HEK293 (cell line): ENCODE measurements around the gene RETREG2.

Experiments used
- CTCF ChIA-PET: fragments of 350-600 bp; formaldehyde crosslinking; extraction: SDS; loops from one replicate; lab custom pipeline; 2021; ENCODE audit warnings: antibody characterized with exemption; lab: Yijun Ruan, JAX
- POLR2A ChIA-PET: fragments of 300-600 bp; formaldehyde crosslinking; extraction: SDS; loops from one replicate; lab custom pipeline; 2020; ENCODE audit warnings: antibody characterized with exemption, inconsistent platforms; lab: Yijun Ruan, JAX
- H3K27ac ChIP-seq: fragments of 200-500 bp; sonication (Bioruptor generic); 2 replicates; pipeline ENCODE4 v1.5.1; 2014; ENCODE audit warnings: low read depth, low read length, control low read depth, inconsistent platforms; ENCODE audit errors: extremely low read depth
- H3K36me3 ChIP-seq, 2 experiments: fragments of 200-500 bp in 1 of 2; sonication (Bioruptor generic) in 1 of 2; 1 replicate in 1 of 2; 2 replicates in 1 of 2; pipeline ENCODE4 v1.5.1; 2014 to 2017; ENCODE audit warnings: inconsistent platforms in 2 of 2, low read length in 2 of 2; ENCODE audit not compliant: control insufficient read depth in 2 of 2, insufficient read depth in 1 of 2
- H3K4me1 ChIP-seq: fragments of 200-500 bp; sonication (Bioruptor generic); 2 replicates; pipeline ENCODE4 v1.5.1; 2014; ENCODE audit warnings: mild to moderate bottlenecking, low read length, inconsistent platforms; ENCODE audit not compliant: control insufficient read depth, insufficient read depth
- H3K4me3 ChIP-seq: 2 replicates; pipeline ENCODE4 v1.5.1; 2011; ENCODE audit warnings: low read depth, mild to moderate bottlenecking, control low read depth, low read length, moderate library complexity
- H3K9me3 ChIP-seq: fragments of 200-500 bp; sonication (Bioruptor generic); 2 replicates; pipeline ENCODE4 v1.5.1; 2014; ENCODE audit warnings: low read depth, low read length, inconsistent platforms; ENCODE audit not compliant: control insufficient read depth, insufficient read depth
- GLIS1 ChIP-seq: fragments of 450-650 bp; formaldehyde crosslinking; IDR thresholded peaks from 2 replicates; pipeline ENCODE4 v1.5.1; 2016; ENCODE audit warnings: missing biosample characterization, missing genetic modification characterization
- HOXC10 ChIP-seq: sonication (generic); formaldehyde crosslinking; IDR thresholded peaks from 2 replicates; pipeline ENCODE4 v1.8.1; 2023; ENCODE audit warnings: mild to moderate bottlenecking, missing genetic modification reagents
- MYNN ChIP-seq: fragments of 450-650 bp; formaldehyde crosslinking; IDR thresholded peaks from 2 replicates; pipeline ENCODE4 v1.5.1; 2016; ENCODE audit warnings: missing biosample characterization, missing genetic modification characterization, borderline replicate concordance
- SCRT2 ChIP-seq: fragments of 450-650 bp; formaldehyde crosslinking; IDR thresholded peaks from 2 replicates; pipeline ENCODE4 v1.5.1; 2016; ENCODE audit warnings: missing biosample characterization, missing genetic modification characterization
- SP7 ChIP-seq: fragments of 450-650 bp; formaldehyde crosslinking; IDR thresholded peaks from 2 replicates; pipeline ENCODE4 v1.5.1; 2016; ENCODE audit warnings: missing biosample characterization, missing genetic modification characterization
- ZBTB17 ChIP-seq: fragments of 450-650 bp; formaldehyde crosslinking; IDR thresholded peaks from 2 replicates; pipeline ENCODE4 v1.5.1; 2016; ENCODE audit warnings: missing biosample characterization, missing genetic modification characterization
- ZFP3 ChIP-seq: fragments of 450-650 bp; formaldehyde crosslinking; IDR thresholded peaks from 2 replicates; pipeline ENCODE4 v1.5.1; 2016; ENCODE audit warnings: low read depth, missing biosample characterization, missing genetic modification characterization
- ZFP41 ChIP-seq: fragments of 450-650 bp; formaldehyde crosslinking; IDR thresholded peaks from 2 replicates; pipeline ENCODE4 v1.5.1; 2016; ENCODE audit warnings: missing biosample characterization, missing genetic modification characterization, borderline replicate concordance
- ZNF10 ChIP-seq: fragments of 450-650 bp; formaldehyde crosslinking; IDR thresholded peaks from 2 replicates; pipeline ENCODE4 v1.5.1; 2017; ENCODE audit warnings: missing biosample characterization, missing genetic modification characterization
- ZNF175 ChIP-seq: fragments of 450-650 bp; formaldehyde crosslinking; IDR thresholded peaks from 2 replicates; pipeline ENCODE4 v1.5.1; 2016; ENCODE audit warnings: missing biosample characterization, missing genetic modification characterization
- ZNF366 ChIP-seq: fragments of 450-650 bp; formaldehyde crosslinking; conservative IDR thresholded peaks from 2 replicates; pipeline ENCODE4 v1.5.1; 2016; ENCODE audit warnings: missing biosample characterization, missing genetic modification characterization
- ZNF37A ChIP-seq: fragments of 450-650 bp; IDR thresholded peaks from 2 replicates; pipeline ENCODE4 v1.5.1; 2018; ENCODE audit warnings: missing biosample characterization, missing genetic modification characterization
- ZNF48 ChIP-seq: fragments of 450-650 bp; formaldehyde crosslinking; IDR thresholded peaks from 2 replicates; pipeline ENCODE4 v1.5.1; 2016; ENCODE audit warnings: missing biosample characterization, missing genetic modification characterization
- TF ChIP-seq, protein P1 (sequence below): fragments of 450-650 bp; formaldehyde crosslinking; IDR thresholded peaks from 2 replicates; pipeline ENCODE4 v1.5.1; 2017; ENCODE audit warnings: missing biosample characterization, missing genetic modification characterization
- TF ChIP-seq, protein P2 (sequence below): fragments of 450-650 bp; formaldehyde crosslinking; IDR thresholded peaks from 2 replicates; pipeline ENCODE4 v1.5.1; 2016; ENCODE audit warnings: missing biosample characterization, missing genetic modification characterization
- TF ChIP-seq, protein P3 (sequence below): fragments of 450-650 bp; formaldehyde crosslinking; IDR thresholded peaks from 2 replicates; pipeline ENCODE4 v1.5.1; 2016; ENCODE audit warnings: missing biosample characterization, missing genetic modification characterization
- TF ChIP-seq, protein P4 (sequence below): fragments of 450-650 bp; formaldehyde crosslinking; IDR thresholded peaks from 2 replicates; pipeline ENCODE4 v1.5.1; 2016; ENCODE audit warnings: missing biosample characterization, missing genetic modification characterization
- TF ChIP-seq, protein P5 (sequence below): fragments of 450-650 bp; formaldehyde crosslinking; IDR thresholded peaks from 2 replicates; pipeline ENCODE4 v1.5.1; 2016; ENCODE audit warnings: missing biosample characterization, missing genetic modification characterization, low read depth
- TF ChIP-seq, protein P6 (sequence below): fragments of 450-650 bp; formaldehyde crosslinking; IDR thresholded peaks from 2 replicates; pipeline ENCODE4; 2016; ENCODE audit warnings: missing biosample characterization, missing genetic modification characterization

Gene RETREG2

GRCh38 chr2:219205981-219206327, 27.9 kb downstream of the RETREG2 start:
- H3K4me1 ChIP-seq: peaks cover 8% of the 10 kb centered on the region
- H3K27ac ChIP-seq: peak overlapping the region; percentile 61
- peak overlapping the region; percentile 76 for H3K4me3 ChIP-seq
- TF ChIP-seq SCRT2: no peak
- no peak for TF ChIP-seq ZNF10
- TF ChIP-seq MYNN (tag by site-specific recombination): no peak
- TF ChIP-seq ZNF175 (tag by site-specific recombination): no peak
- no peak for TF ChIP-seq ZFP41 (tag by site-specific recombination)
- TF ChIP-seq HOXC10 (CRISPR knock-in tag): no peak
- no peak for TF ChIP-seq GLIS1 (tag by site-specific recombination)
- TF ChIP-seq, protein P1, sequence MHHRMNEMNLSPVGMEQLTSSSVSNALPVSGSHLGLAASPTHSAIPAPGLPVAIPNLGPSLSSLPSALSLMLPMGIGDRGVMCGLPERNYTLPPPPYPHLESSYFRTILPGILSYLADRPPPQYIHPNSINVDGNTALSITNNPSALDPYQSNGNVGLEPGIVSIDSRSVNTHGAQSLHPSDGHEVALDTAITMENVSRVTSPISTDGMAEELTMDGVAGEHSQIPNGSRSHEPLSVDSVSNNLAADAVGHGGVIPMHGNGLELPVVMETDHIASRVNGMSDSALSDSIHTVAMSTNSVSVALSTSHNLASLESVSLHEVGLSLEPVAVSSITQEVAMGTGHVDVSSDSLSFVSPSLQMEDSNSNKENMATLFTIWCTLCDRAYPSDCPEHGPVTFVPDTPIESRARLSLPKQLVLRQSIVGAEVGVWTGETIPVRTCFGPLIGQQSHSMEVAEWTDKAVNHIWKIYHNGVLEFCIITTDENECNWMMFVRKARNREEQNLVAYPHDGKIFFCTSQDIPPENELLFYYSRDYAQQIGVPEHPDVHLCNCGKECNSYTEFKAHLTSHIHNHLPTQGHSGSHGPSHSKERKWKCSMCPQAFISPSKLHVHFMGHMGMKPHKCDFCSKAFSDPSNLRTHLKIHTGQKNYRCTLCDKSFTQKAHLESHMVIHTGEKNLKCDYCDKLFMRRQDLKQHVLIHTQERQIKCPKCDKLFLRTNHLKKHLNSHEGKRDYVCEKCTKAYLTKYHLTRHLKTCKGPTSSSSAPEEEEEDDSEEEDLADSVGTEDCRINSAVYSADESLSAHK (tag by site-specific recombination): no peak
- TF ChIP-seq ZBTB17 (tag by site-specific recombination): no peak
- TF ChIP-seq, protein P2, sequence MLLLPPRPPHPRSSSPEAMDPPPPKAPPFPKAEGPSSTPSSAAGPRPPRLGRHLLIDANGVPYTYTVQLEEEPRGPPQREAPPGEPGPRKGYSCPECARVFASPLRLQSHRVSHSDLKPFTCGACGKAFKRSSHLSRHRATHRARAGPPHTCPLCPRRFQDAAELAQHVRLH: no peak
- no peak for TF ChIP-seq ZNF366 (tag by site-specific recombination)
- TF ChIP-seq, protein P3, sequence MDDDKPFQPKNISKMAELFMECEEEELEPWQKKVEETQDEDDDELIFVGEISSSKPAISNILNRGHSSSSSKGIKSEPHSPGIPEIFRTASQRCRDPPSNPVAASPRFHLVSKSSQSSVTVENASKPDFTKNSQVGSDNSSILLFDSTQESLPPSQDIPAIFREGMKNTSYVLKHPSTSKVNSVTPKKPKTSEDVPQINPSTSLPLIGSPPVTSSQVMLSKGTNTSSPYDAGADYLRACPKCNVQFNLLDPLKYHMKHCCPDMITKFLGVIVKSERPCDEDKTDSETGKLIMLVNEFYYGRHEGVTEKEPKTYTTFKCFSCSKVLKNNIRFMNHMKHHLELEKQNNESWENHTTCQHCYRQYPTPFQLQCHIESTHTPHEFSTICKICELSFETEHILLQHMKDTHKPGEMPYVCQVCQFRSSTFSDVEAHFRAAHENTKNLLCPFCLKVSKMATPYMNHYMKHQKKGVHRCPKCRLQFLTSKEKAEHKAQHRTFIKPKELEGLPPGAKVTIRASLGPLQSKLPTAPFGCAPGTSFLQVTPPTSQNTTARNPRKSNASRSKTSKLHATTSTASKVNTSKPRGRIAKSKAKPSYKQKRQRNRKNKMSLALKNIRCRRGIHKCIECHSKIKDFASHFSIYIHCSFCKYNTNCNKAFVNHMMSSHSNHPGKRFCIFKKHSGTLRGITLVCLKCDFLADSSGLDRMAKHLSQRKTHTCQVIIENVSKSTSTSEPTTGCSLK (tag by site-specific recombination): no peak
- TF ChIP-seq SP7 (tag by site-specific recombination): no peak
- TF ChIP-seq, protein P4, sequence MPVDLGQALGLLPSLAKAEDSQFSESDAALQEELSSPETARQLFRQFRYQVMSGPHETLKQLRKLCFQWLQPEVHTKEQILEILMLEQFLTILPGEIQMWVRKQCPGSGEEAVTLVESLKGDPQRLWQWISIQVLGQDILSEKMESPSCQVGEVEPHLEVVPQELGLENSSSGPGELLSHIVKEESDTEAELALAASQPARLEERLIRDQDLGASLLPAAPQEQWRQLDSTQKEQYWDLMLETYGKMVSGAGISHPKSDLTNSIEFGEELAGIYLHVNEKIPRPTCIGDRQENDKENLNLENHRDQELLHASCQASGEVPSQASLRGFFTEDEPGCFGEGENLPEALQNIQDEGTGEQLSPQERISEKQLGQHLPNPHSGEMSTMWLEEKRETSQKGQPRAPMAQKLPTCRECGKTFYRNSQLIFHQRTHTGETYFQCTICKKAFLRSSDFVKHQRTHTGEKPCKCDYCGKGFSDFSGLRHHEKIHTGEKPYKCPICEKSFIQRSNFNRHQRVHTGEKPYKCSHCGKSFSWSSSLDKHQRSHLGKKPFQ (tag by site-specific recombination): no peak
- TF ChIP-seq, protein P5, sequence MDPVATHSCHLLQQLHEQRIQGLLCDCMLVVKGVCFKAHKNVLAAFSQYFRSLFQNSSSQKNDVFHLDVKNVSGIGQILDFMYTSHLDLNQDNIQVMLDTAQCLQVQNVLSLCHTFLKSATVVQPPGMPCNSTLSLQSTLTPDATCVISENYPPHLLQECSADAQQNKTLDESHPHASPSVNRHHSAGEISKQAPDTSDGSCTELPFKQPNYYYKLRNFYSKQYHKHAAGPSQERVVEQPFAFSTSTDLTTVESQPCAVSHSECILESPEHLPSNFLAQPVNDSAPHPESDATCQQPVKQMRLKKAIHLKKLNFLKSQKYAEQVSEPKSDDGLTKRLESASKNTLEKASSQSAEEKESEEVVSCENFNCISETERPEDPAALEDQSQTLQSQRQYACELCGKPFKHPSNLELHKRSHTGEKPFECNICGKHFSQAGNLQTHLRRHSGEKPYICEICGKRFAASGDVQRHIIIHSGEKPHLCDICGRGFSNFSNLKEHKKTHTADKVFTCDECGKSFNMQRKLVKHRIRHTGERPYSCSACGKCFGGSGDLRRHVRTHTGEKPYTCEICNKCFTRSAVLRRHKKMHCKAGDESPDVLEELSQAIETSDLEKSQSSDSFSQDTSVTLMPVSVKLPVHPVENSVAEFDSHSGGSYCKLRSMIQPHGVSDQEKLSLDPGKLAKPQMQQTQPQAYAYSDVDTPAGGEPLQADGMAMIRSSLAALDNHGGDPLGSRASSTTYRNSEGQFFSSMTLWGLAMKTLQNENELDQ: no peak
- TF ChIP-seq, protein P6, sequence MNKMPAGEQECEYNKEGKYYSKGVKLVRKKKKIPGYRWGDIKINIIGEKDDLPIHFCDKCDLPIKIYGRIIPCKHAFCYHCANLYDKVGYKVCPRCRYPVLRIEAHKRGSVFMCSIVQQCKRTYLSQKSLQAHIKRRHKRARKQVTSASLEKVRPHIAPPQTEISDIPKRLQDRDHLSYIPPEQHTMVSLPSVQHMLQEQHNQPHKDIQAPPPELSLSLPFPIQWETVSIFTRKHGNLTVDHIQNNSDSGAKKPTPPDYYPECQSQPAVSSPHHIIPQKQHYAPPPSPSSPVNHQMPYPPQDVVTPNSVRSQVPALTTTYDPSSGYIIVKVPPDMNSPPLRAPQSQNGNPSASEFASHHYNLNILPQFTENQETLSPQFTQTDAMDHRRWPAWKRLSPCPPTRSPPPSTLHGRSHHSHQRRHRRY: no peak
- TF ChIP-seq ZNF37A: no peak
- TF ChIP-seq ZFP3 (tag by site-specific recombination): no peak
- TF ChIP-seq ZNF48 (tag by site-specific recombination): no peak
- TF ChIP-seq, all 188 proteins: peak for 0
- ChIA-PET POLR2A (interaction anchor here (0.8 to 2.6 kb wide), 17 partner anchors 9 to 89 kb away, joined by 3 to 42 read pairs (median 4); partner anchors contain the start of genes ABCB6, ANKZF1, ATG9A and CNPPD1), CTCF (interaction anchor here (0.6 to 1.4 kb wide), 10 partner anchors 12 to 1981 kb away, joined by 3 to 5 read pairs (median 3); no protein-coding TSS in a partner anchor)
- Histone ChIP-seq H3K9me3 (no peaks in the 10 kb centered on the region), H3K36me3 (peaks cover 0 to 36% of the 10 kb centered on the region in 2 experiments; a peak in 2 of 3 replicates)
